Liver (tissue), 9 donors: Measurements from ENCODE around the gene DEGS2. TPM values are rescaled to one million over a fixed set of nuclear protein-coding genes. Genes with fewer than 3 reads are reported as not detected.

Source experiments
- DNase-seq: peaks from one replicate; pipeline ENCODE4 v3.0.0-alpha.2; 2017; ENCODE audit warnings: low spot score
- H3K27ac ChIP-seq, 2 donors: one replicate each; pipeline ENCODE4 v1.7.0; 2013; ENCODE audit warnings: inconsistent platforms in 2 of 2, low read length in 2 of 2, control low read depth in 1 of 2, low read depth in 1 of 2, mild to moderate bottlenecking in 1 of 2
- H3K27me3 ChIP-seq, 4 donors: one replicate each; pipeline versions ENCODE4 v1.6.1 to v1.7.0; 2013; ENCODE audit warnings: low read length in 3 of 4, inconsistent platforms in 1 of 4, mild to moderate bottlenecking in 1 of 4, moderate library complexity in 1 of 4; ENCODE audit not compliant: control insufficient read depth in 4 of 4, insufficient read depth in 4 of 4
- H3K36me3 ChIP-seq, 4 donors: one replicate each; pipeline versions ENCODE4 v1.6.1 to v1.7.0; 2013; ENCODE audit warnings: low read length in 3 of 4, mild to moderate bottlenecking in 3 of 4, low read depth in 1 of 4, moderate library complexity in 1 of 4; ENCODE audit not compliant: control insufficient read depth in 4 of 4, insufficient read depth in 3 of 4
- H3K4me1 ChIP-seq, 4 donors: one replicate each; pipeline versions ENCODE4 v1.6.1 to v1.7.0; 2013; ENCODE audit warnings: low read length in 3 of 4, mild to moderate bottlenecking in 3 of 4, moderate library complexity in 1 of 4; ENCODE audit not compliant: control insufficient read depth in 4 of 4, insufficient read depth in 4 of 4
- H3K4me3 ChIP-seq, 3 donors: one replicate each; pipeline versions ENCODE4 v1.6.1 to v1.7.0; 2013; ENCODE audit warnings: low read length in 3 of 3, control low read depth in 1 of 3, low read depth in 1 of 3, mild to moderate bottlenecking in 1 of 3
- H3K9ac ChIP-seq, 2 donors: one replicate each; pipeline ENCODE4 v1.7.0; 2013; ENCODE audit warnings: low read length in 2 of 2, mild to moderate bottlenecking in 2 of 2, moderate library complexity in 2 of 2, control low read depth in 1 of 2, low read depth in 1 of 2
- H3K9me3 ChIP-seq, 4 donors: one replicate each; pipeline versions ENCODE4 v1.6.1 to v1.7.0; 2013; ENCODE audit warnings: low read length in 3 of 4; ENCODE audit not compliant: control insufficient read depth in 4 of 4
- CTCF ChIP-seq: fragments of 150-350 bp; IDR thresholded peaks from 2 replicates; pipeline ENCODE4 v1.5.1; 2017; ENCODE audit warnings: improper control_type of control experiment, low read depth, low read length; ENCODE audit not compliant: missing input control
- EGR1 ChIP-seq, 2 donors: IDR thresholded peaks; 2 replicates each; pipeline ENCODE4 v1.6.1; 2016 to 2018; ENCODE audit warnings: antibody characterized with exemption in 2 of 2, low read depth in 2 of 2
- FOXA2 ChIP-seq: IDR thresholded peaks from 2 replicates; pipeline ENCODE4 v1.6.1; 2016; ENCODE audit warnings: antibody characterized with exemption
- HNF4A ChIP-seq, 2 donors: conservative IDR thresholded peaks; 2 replicates each; pipeline ENCODE4 v1.6.1; 2016; ENCODE audit warnings: antibody characterized with exemption in 2 of 2, mild to moderate bottlenecking in 2 of 2
- HNF4G ChIP-seq: IDR thresholded peaks from 2 replicates; pipeline ENCODE4 v1.6.1; 2016; ENCODE audit warnings: antibody characterized with exemption
- MAX ChIP-seq: IDR thresholded peaks from 2 replicates; pipeline ENCODE4 v1.6.1; 2016; ENCODE audit warnings: antibody characterized with exemption
- NR2F2 ChIP-seq: IDR thresholded peaks from 2 replicates; pipeline ENCODE4 v1.6.1; 2016; ENCODE audit warnings: antibody characterized with exemption
- RAD21 ChIP-seq, 2 donors: IDR thresholded peaks; 2 replicates each; pipeline ENCODE4 v1.6.1; 2016; ENCODE audit warnings: antibody characterized with exemption in 2 of 2, mild to moderate bottlenecking in 2 of 2
- SP1 ChIP-seq: IDR thresholded peaks from 2 replicates; pipeline ENCODE4 v1.6.1; 2018; ENCODE audit warnings: antibody characterized with exemption, mild to moderate bottlenecking
- WGBS: extraction: QIAGEN DNeasy Blood & Tissue Kit; methylation state at CpG from one replicate; pipeline ENCODE4 v1.1.7; 2013; 5-methylcytosine and 5-hydroxymethylcytosine counted together
- polyA plus RNA-seq, 2 donors: library from polyadenylated mRNA; stranded (reverse) in 1 of 2; unstranded in 1 of 2; fragments of 200-250 nt in 1 of 2; fragments of >200 nt in 1 of 2; fragmentation: Nextera tagmentation in 1 of 2; extraction: Ambion mirVana in 1 of 2; gene quantifications; one replicate each; pipeline versions ENCODE4 v1.2.1 to v1.2.3, GENCODE V29; 2013 to 2015
- total RNA-seq, 2 donors: library from RNA; depleted of rRNA; stranded (reverse); fragments of >200 nt; gene quantifications; one replicate each; pipeline ENCODE4 v1.2.3, GENCODE V29; 2014
- TF ChIP-seq, protein P1 (sequence below): IDR thresholded peaks from 2 replicates; pipeline ENCODE4 v1.6.1; 2016; ENCODE audit warnings: antibody characterized with exemption
- TF ChIP-seq, protein P2 (sequence below): IDR thresholded peaks from 2 replicates; pipeline ENCODE4 v1.6.1; 2016; ENCODE audit warnings: antibody characterized with exemption, mild to moderate bottlenecking
- donor health status: healthy.
- donor health status: healthy.
- donor health status: healthy.
- donor health status: healthy.
- donor health status: healthy.

DEGS2 gene
- total and polyA plus RNA-seq, 4 donors = 0.13 to 0.42 (median 0.27) TPM

- no peak for TF ChIP-seq CTCF
Measured at GRCh38 chr14:100156776-100157175, 2.7 kb downstream of the DEGS2 start (continued).

GRCh38 chr14:100155756-100156616, 3.5 kb downstream of the DEGS2 start:
- WGBS = 66% methylated on average over 12 of the region's 12 CpGs
- Histone ChIP-seq H3K4me1 (peaks cover 6 to 15% (median 10%) of the 10 kb centered on the region in 4 donors), H3K9me3 (peaks cover 0 to 5% (median 1%) of the 10 kb centered on the region in 4 donors), H3K4me3 (no peak overlapping the region), H3K27ac (no peak overlapping the region), H3K9ac (no peak overlapping the region), H3K36me3 (no peaks in the 10 kb centered on the region), H3K27me3 (peaks cover 0 to 4% (median 2%) of the 10 kb centered on the region in 4 donors)
- TF ChIP-seq FOXA2 (no peak), SP1 (peak; percentile 9), HNF4G (peak; percentile 31), EGR1 (IDR thresholded peaks at IDR 0.05; ENCODE audit: low read depth in 2 of 2) (no peak), MAX (no peak), NR2F2 (no peak), RAD21 (IDR thresholded peaks at IDR 0.05) (no peak), HNF4A (conservative IDR thresholded peaks at IDR 0.05) (peak; percentile 22 to 33)
- TF ChIP-seq, protein P1, sequence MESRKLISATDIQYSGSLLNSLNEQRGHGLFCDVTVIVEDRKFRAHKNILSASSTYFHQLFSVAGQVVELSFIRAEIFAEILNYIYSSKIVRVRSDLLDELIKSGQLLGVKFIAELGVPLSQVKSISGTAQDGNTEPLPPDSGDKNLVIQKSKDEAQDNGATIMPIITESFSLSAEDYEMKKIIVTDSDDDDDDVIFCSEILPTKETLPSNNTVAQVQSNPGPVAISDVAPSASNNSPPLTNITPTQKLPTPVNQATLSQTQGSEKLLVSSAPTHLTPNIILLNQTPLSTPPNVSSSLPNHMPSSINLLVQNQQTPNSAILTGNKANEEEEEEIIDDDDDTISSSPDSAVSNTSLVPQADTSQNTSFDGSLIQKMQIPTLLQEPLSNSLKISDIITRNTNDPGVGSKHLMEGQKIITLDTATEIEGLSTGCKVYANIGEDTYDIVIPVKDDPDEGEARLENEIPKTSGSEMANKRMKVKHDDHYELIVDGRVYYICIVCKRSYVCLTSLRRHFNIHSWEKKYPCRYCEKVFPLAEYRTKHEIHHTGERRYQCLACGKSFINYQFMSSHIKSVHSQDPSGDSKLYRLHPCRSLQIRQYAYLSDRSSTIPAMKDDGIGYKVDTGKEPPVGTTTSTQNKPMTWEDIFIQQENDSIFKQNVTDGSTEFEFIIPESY = no peak
- TF ChIP-seq, protein P2, sequence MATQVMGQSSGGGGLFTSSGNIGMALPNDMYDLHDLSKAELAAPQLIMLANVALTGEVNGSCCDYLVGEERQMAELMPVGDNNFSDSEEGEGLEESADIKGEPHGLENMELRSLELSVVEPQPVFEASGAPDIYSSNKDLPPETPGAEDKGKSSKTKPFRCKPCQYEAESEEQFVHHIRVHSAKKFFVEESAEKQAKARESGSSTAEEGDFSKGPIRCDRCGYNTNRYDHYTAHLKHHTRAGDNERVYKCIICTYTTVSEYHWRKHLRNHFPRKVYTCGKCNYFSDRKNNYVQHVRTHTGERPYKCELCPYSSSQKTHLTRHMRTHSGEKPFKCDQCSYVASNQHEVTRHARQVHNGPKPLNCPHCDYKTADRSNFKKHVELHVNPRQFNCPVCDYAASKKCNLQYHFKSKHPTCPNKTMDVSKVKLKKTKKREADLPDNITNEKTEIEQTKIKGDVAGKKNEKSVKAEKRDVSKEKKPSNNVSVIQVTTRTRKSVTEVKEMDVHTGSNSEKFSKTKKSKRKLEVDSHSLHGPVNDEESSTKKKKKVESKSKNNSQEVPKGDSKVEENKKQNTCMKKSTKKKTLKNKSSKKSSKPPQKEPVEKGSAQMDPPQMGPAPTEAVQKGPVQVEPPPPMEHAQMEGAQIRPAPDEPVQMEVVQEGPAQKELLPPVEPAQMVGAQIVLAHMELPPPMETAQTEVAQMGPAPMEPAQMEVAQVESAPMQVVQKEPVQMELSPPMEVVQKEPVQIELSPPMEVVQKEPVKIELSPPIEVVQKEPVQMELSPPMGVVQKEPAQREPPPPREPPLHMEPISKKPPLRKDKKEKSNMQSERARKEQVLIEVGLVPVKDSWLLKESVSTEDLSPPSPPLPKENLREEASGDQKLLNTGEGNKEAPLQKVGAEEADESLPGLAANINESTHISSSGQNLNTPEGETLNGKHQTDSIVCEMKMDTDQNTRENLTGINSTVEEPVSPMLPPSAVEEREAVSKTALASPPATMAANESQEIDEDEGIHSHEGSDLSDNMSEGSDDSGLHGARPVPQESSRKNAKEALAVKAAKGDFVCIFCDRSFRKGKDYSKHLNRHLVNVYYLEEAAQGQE = no peak
- no peak for DNase-seq
